ENCODE measurements around the gene AGBL1. TPM values are rescaled to one million over a fixed set of nuclear protein-coding genes. Genes with fewer than 3 reads are reported as not detected.
"Not testable (repeated sequence)": the region's sequence is repeated elsewhere in the genome, so short reads cannot be mapped to it uniquely, and the experiment has no call there.

AGBL1 gene
- total and polyA plus RNA-seq, 3 experiments from 2014 or later = not detected

GRCh38 chr15:86871964-86872363 is 792.3 kb downstream of the AGBL1 start:
- Histone ChIP-seq H3K4me1 (ENCODE audit: insufficient read depth, low read length) (no peaks in the 10 kb centered on the region), H3K9me3 (ENCODE audit: low read length) (no peaks in the 10 kb centered on the region), H3K4me3 (ENCODE audit: low read length) (no peak overlapping the region), H3K27me3 (ENCODE audit: insufficient read depth, low read length, poor library complexity, severe bottlenecking) (no peaks in the 10 kb centered on the region), H3K27ac (ENCODE audit: low read depth, low read length) (no peak overlapping the region), H3K36me3 (ENCODE audit: insufficient read depth, low read length) (no peaks in the 10 kb centered on the region)
- ChIA-PET POLR2A (no interaction called here), CTCF (no interaction called here)
- Mint-ChIP-seq H3K36me3 (no peaks in the 10 kb centered on the region), H3K27me3 (no peaks in the 10 kb centered on the region), H3K4me3 (no peak overlapping the region), H3K27ac (no peak overlapping the region), H3K9me3 (peaks cover 0 to 5% (median 0%) of the 10 kb centered on the region in 5 donors), H3K4me1 (no peaks in the 10 kb centered on the region)
- no peak for DNase-seq

DNA sequence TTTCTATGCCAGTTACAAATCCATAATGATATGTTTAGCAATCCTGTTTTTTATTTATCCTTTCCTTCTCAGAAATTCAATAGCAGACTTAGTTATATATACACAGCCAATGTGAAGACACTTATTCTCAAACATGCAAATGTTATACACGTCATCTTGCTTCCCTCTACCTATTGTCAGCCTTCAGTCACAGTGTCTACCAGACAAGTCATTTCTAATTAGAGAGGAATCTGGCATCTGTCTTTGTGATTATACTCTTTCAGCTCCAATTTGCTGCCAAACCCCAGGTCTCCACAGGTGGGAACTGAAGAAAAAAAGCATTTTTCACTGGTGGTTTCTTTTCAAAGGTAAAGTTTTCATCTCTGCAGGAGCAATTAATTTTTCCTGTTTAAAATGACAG is 793.1 kb downstream of the AGBL1 start:
- ChIA-PET POLR2A (no interaction called here), CTCF (no interaction called here)
- Histone ChIP-seq H3K9me3 (ENCODE audit: low read length) (no peaks in the 10 kb centered on the region), H3K27ac (ENCODE audit: low read depth, low read length) (no peak overlapping the region), H3K27me3 (ENCODE audit: insufficient read depth, low read length, poor library complexity, severe bottlenecking) (no peaks in the 10 kb centered on the region), H3K36me3 (ENCODE audit: insufficient read depth, low read length) (no peaks in the 10 kb centered on the region), H3K4me1 (ENCODE audit: insufficient read depth, low read length) (no peaks in the 10 kb centered on the region), H3K4me3 (ENCODE audit: low read length) (no peak overlapping the region)
- H3K4me3 Mint-ChIP-seq = no peak overlapping the region
- H3K9me3 Mint-ChIP-seq = peaks cover 0 to 5% (median 0%) of the 10 kb centered on the region in 5 donors
- H3K36me3 Mint-ChIP-seq = no peaks in the 10 kb centered on the region
- H3K4me1 Mint-ChIP-seq = no peaks in the 10 kb centered on the region
- DNase-seq = no peak
- no peak overlapping the region for H3K27ac Mint-ChIP-seq
- no peaks in the 10 kb centered on the region for H3K27me3 Mint-ChIP-seq

GRCh38 chr15:86875067-86875466 is 795.4 kb downstream of the AGBL1 start:
- Histone ChIP-seq H3K4me3 (ENCODE audit: low read length) (no peak overlapping the region), H3K4me1 (ENCODE audit: insufficient read depth, low read length) (no peaks in the 10 kb centered on the region), H3K36me3 (ENCODE audit: insufficient read depth, low read length) (no peaks in the 10 kb centered on the region), H3K9me3 (ENCODE audit: low read length) (no peaks in the 10 kb centered on the region), H3K27me3 (ENCODE audit: insufficient read depth, low read length, poor library complexity, severe bottlenecking) (no peaks in the 10 kb centered on the region), H3K27ac (ENCODE audit: low read depth, low read length) (no peak overlapping the region)
- no peaks in the 10 kb centered on the region for H3K4me1 Mint-ChIP-seq
- H3K4me3 Mint-ChIP-seq = no peak overlapping the region
- H3K9me3 Mint-ChIP-seq = peaks cover 0 to 2% (median 0%) of the 10 kb centered on the region in 5 donors
- ChIA-PET CTCF (no interaction called here), POLR2A (no interaction called here)
- H3K27me3 Mint-ChIP-seq = no peaks in the 10 kb centered on the region
- H3K27ac Mint-ChIP-seq = no peak overlapping the region
- no peaks in the 10 kb centered on the region for H3K36me3 Mint-ChIP-seq
- DNase-seq = no peak

DNA sequence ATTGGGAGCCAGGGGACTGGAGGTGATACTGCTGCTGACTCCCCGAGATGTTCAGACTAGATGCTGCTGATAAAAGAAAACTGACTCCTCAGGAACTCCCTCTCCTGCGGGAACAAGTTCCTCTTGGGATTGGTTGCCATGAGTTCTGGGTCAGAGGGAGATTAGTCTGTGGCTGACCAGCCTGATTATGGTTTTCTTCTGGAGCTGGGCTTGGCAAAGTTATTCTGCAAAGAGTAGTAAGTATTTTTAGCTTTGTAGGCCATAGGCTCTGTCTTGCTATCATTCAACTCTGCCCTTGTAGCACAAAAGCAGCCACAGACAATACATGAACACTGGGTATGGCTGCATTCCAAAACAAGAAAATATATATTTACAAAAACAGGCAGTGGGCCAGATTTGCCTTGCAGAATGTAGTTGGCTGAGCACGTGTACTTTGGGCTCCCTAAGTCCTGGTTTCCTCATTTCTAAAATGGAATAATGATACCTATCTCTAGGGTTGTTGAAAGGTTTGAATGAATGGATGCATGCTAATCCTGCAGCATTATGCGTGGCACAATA is 796.8 kb downstream of the AGBL1 start:
- no peaks in the 10 kb centered on the region for H3K27me3 ChIP-seq (ENCODE audit: insufficient read depth, low read length, poor library complexity, severe bottlenecking)
- H3K36me3 ChIP-seq (ENCODE audit: insufficient read depth, low read length) = no peaks in the 10 kb centered on the region
- H3K9me3 ChIP-seq (ENCODE audit: low read length) = no peaks in the 10 kb centered on the region
- no peak overlapping the region for H3K4me3 ChIP-seq (ENCODE audit: low read length)
- Mint-ChIP-seq H3K27me3 (no peaks in the 10 kb centered on the region), H3K4me3 (no peak overlapping the region), H3K4me1 (no peaks in the 10 kb centered on the region), H3K36me3 (no peaks in the 10 kb centered on the region), H3K27ac (no peak overlapping the region), H3K9me3 (peaks cover 0 to 2% (median 0%) of the 10 kb centered on the region in 5 donors)
- CTCF ChIA-PET = no interaction called here
- DNase-seq = no peak
- no peak overlapping the region for H3K27ac ChIP-seq (ENCODE audit: low read depth, low read length)
- POLR2A ChIA-PET = no interaction called here
- no peaks in the 10 kb centered on the region for H3K4me1 ChIP-seq (ENCODE audit: insufficient read depth, low read length)

- H3K27ac ChIP-seq (ENCODE audit: low read depth, low read length) = no peak overlapping the region
- no peaks in the 10 kb centered on the region for H3K4me1 ChIP-seq (ENCODE audit: insufficient read depth, low read length)
- CTCF ChIA-PET = no interaction called here
- no peak overlapping the region for H3K4me3 ChIP-seq (ENCODE audit: low read length)
- H3K36me3 ChIP-seq (ENCODE audit: insufficient read depth, low read length) = no peaks in the 10 kb centered on the region
- no peak for DNase-seq
- Mint-ChIP-seq H3K4me3 (no peak overlapping the region), H3K4me1 (no peaks in the 10 kb centered on the region), H3K36me3 (no peaks in the 10 kb centered on the region), H3K27ac (no peak overlapping the region), H3K27me3 (peaks cover 0 to 3% of the 10 kb centered on the region in 2 donors), H3K9me3 (peaks cover 0 to 2% (median 0%) of the 10 kb centered on the region in 5 donors)
- POLR2A ChIA-PET = no interaction called here
- H3K9me3 ChIP-seq (ENCODE audit: low read length) = no peaks in the 10 kb centered on the region
- H3K27me3 ChIP-seq (ENCODE audit: insufficient read depth, low read length, poor library complexity, severe bottlenecking) = no peaks in the 10 kb centered on the region
Measured at GRCh38 chr15:86877171-86877631, 797.5 kb downstream of the AGBL1 start.

DNA sequence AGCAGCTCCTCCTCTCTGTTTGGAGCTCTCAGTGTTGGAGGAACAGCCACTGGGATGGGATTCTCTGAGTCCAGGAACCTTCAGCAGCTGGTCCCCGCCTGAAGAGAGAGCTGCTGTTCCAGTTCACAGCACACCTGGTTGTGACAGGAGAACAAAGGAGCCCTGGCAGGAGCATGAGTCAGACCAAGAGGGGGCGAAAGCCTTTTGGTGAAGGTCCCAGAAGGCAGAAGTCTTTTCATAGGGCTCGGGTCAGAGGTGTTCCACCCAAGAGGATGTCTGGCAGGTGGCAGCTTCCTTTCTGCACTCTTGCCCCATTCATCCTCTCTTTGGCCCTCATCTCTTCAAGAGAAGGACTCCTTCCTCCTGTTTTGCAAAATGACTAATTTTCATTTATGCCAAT is 799.2 kb downstream of the AGBL1 start:
- H3K9me3 Mint-ChIP-seq; H3K36me3 Mint-ChIP-seq; H3K4me1 ChIP-seq (ENCODE audit: insufficient read depth, low read length); H3K9me3 ChIP-seq (ENCODE audit: low read length); H3K4me1 Mint-ChIP-seq; H3K27me3 Mint-ChIP-seq; H3K36me3 ChIP-seq (ENCODE audit: insufficient read depth, low read length); H3K27me3 ChIP-seq (ENCODE audit: insufficient read depth, low read length, poor library complexity, severe bottlenecking); CTCF ChIA-PET; DNase-seq; H3K4me3 ChIP-seq (ENCODE audit: low read length); H3K4me3 Mint-ChIP-seq; H3K27ac ChIP-seq (ENCODE audit: low read depth, low read length); H3K27ac Mint-ChIP-seq; POLR2A ChIA-PET: not testable (repeated sequence)

DNA sequence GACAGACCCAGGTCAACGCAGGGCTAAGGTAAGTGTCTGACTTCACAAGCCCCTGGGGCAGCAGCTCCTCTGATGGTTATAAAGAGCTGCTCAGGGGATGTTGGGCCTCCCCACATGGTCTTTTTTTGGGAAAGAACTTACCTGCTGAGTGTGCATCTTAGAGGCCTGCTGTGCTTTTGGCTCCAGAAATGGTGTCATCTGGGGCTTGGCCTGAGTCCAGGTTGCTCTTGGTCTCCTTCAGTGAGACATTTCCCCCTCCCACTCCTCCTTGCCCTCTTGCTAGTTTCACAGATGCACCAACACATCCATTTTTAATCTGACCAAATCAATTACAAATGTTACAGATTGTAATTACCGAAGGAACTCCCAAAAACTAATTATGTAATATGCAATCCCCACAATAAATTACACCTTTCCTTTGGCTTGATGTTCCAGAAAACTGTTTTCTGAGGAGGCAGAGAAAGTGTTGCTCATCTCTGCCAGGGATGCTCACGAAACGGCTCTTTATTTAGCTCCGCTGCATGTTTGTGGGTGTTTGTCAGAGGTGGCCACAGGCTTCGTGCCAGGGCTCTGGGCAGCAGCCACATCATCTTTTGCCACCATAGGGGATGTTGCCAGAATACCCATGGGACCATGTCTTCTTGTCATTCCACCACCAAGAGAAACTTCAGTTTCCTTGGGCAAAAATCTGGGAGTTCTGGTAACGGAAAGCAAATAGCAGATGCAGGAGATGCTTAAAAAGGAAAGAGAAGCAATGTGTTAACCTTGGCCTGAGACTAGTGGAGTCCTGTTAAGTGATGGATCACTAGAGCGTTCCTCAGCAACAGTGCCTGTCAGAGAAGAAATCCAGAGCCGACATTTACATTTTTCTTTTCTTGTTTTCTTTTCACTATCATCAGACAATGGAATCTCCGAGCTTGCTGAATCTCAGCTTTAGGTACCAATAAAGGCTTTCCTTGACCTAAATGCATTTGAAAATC is 799.9 kb downstream of the AGBL1 start:
- Mint-ChIP-seq H3K36me3 (no peaks in the 10 kb centered on the region), H3K9me3 (peaks cover 0 to 2% (median 0%) of the 10 kb centered on the region in 5 donors)

DNA sequence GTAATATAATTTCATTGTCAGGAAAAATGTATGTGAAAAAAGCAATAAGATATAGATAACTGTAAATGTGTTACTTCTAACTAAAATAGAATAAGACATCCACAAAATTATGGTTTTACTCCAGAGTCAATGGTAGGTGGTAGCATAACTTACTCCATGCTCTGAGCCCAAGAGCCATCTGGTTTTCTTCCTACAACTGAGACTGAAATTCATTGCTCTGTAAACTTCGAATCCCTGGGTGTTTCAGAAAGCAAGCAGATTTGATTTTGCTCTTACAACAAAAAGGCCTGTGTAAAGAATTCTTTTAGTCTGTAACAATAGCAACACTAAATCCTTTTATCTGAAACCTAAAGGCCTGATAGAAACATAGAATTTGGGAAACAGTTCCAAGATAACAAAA is 805.9 kb downstream of the AGBL1 start:
- Mint-ChIP-seq H3K27ac (no peak overlapping the region), H3K4me3 (no peak overlapping the region), H3K27me3 (peaks cover 0 to 8% of the 10 kb centered on the region in 2 donors), H3K4me1 (no peaks in the 10 kb centered on the region), H3K9me3 (no peaks in the 10 kb centered on the region), H3K36me3 (no peaks in the 10 kb centered on the region)
- ChIA-PET CTCF (no interaction called here), POLR2A (no interaction called here)
- H3K36me3 ChIP-seq (ENCODE audit: insufficient read depth, low read length) = no peaks in the 10 kb centered on the region
- no peak overlapping the region for H3K4me3 ChIP-seq (ENCODE audit: low read length)
- H3K9me3 ChIP-seq (ENCODE audit: low read length) = no peaks in the 10 kb centered on the region
- no peaks in the 10 kb centered on the region for H3K27me3 ChIP-seq (ENCODE audit: insufficient read depth, low read length, poor library complexity, severe bottlenecking)
- H3K27ac ChIP-seq (ENCODE audit: low read depth, low read length) = no peak overlapping the region
- DNase-seq = no peak
- H3K4me1 ChIP-seq (ENCODE audit: insufficient read depth, low read length) = no peaks in the 10 kb centered on the region

More for the DNA sequence above, 799.9 kb downstream of the AGBL1 start:
- no peaks in the 10 kb centered on the region for H3K27me3 ChIP-seq (ENCODE audit: insufficient read depth, low read length, poor library complexity, severe bottlenecking)
- no peak overlapping the region for H3K27ac ChIP-seq (ENCODE audit: low read depth, low read length)
- CTCF ChIA-PET = no interaction called here
- Mint-ChIP-seq H3K4me3 (no peak overlapping the region), H3K27ac (peak overlapping the region in 1 of 8 donors; percentile 54), H3K27me3 (peaks cover 0 to 8% of the 10 kb centered on the region in 2 donors), H3K4me1 (no peaks in the 10 kb centered on the region)
- no peak overlapping the region for H3K4me3 ChIP-seq (ENCODE audit: low read length)
- no peaks in the 10 kb centered on the region for H3K4me1 ChIP-seq (ENCODE audit: insufficient read depth, low read length)
- H3K9me3 ChIP-seq (ENCODE audit: low read length) = no peaks in the 10 kb centered on the region
- no peak for DNase-seq
- POLR2A ChIA-PET = no interaction called here
- no peaks in the 10 kb centered on the region for H3K36me3 ChIP-seq (ENCODE audit: insufficient read depth, low read length)

Data from CD8-positive, alpha-beta memory T cell (primary cell).